T-helper 1 cell treated with Interleukin-12 subunit alpha and Interleukin-12 subunit beta and Interleukin-4 antibody, amounts not matched to agents 30 ng/mL and 1 ng/mL, for 36 hours (primary cell): Measurements from ENCODE around the gene BFSP2. TPM values are rescaled to one million over a fixed set of nuclear protein-coding genes. Genes with fewer than 3 reads are reported as not detected.

ENCODE experiments used
- intact Hi-C: fragments of 100-400 bp; cut with micrococcal nuclease; formaldehyde crosslinking; loops from one replicate; pipeline ENCODE4 v1.15.1; 2024
- total RNA-seq: library from RNA; stranded (reverse); gene quantifications from 2 replicates; pipeline ENCODE4 v1.2.3, GENCODE V29; 2022

BFSP2 gene, protein sequence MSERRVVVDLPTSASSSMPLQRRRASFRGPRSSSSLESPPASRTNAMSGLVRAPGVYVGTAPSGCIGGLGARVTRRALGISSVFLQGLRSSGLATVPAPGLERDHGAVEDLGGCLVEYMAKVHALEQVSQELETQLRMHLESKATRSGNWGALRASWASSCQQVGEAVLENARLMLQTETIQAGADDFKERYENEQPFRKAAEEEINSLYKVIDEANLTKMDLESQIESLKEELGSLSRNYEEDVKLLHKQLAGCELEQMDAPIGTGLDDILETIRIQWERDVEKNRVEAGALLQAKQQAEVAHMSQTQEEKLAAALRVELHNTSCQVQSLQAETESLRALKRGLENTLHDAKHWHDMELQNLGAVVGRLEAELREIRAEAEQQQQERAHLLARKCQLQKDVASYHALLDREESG
- 0.44 and 0.47 TPM in 2 replicates for total RNA-seq

DNA sequence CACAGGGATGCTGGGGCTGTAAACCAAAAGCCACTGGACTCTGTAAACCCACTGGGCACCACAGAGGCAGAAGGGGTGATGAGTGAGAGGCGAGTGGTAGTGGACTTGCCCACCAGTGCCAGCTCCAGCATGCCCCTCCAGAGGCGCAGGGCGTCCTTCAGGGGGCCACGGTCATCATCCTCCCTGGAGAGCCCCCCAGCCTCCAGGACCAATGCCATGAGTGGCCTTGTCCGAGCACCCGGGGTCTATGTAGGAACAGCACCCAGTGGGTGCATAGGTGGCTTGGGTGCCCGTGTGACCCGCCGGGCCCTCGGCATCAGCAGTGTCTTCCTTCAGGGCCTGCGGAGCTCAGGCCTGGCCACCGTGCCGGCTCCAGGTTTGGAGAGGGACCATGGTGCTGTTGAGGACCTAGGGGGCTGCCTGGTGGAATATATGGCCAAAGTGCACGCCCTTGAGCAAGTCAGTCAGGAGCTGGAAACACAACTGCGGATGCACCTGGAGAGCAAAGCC, at the start of gene BFSP2:
Gene BFSP2 (plus strand): TSS at position 51 of the 510 bp plus-strand sequence. CDS start 28 bp downstream, at position 79.
- intact Hi-C loops: no loop called here

DNA sequence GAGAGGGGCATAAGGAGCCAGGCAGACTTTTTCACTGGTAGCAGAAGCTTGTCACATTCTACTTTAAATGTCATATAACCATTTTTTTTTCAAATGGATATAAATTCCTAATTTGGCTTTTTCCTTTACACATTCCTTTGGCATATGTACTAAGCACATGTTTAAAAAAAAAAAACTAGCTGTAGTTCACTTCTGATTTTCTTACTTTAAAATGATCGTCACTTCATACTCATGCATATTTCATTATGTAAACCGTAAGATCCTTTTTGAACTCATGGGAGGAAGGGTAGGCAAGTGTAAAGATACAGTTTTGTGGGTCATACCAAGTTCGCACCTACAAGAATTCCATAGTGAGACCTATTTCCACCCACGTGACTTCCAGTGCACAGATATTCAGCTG, 45.1 kb upstream of the BFSP2 start:
- intact Hi-C loops: no loop called here

DNA sequence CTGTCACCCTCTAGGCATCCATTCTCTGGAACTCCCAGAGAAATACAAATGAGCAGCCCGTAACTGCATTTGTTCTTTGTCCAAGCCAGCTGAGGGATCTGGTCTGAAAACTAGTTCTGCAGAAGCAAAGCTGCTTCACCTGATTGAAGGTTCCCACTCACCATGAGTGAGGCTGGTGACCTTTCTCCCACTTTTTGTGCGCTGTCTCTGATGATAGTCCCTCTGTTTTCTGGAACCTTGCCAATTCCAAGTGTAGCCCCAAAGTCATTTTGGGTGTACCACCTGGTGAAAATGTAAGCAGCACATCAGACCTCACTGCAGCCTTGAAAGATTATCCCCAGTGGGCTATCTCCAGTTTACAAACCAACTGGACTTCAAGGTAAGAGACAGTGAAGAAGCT, 39.4 kb upstream of the BFSP2 start:
- intact Hi-C loops: no loop called here

DNA sequence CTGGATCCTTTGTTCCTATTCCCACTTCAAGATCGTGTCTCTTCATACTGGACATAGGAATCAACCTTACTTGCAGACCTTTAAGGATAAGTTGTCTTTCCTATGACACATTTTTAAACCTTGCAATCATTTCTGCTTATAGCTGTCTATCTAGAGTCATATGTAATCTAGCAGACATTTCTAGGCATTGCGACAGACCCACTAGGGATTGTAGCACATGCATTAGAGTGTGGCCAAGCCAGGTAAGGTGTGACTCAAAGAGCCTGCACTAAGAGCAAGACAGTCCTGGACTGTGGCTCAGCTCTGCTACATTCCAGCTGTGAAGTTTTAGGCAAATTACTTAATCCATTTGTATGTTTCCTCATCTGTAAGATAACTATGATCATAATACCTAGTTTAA, 38.8 kb upstream of the BFSP2 start:
- intact Hi-C loops: no loop called here

DNA sequence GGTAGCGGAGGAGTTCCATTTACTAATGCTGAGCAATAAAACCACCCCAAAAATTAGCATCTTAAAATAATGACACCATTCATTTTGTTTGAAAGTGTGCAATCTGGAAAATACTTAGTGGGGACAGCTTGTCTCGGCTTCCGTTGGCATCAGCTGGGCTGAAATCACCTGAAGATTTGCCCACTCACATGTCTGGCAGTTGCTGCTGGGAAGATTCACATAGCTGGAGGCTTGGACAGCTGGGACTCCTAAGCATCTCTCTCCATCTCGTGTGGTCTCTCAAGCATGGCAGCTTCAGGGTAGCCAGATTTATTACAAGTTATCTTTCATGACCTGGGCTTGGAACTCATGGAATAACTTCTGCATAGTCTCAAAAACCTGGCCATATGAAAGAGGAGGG, 38.4 kb upstream of the BFSP2 start:
- intact Hi-C loops: no loop called here

DNA sequence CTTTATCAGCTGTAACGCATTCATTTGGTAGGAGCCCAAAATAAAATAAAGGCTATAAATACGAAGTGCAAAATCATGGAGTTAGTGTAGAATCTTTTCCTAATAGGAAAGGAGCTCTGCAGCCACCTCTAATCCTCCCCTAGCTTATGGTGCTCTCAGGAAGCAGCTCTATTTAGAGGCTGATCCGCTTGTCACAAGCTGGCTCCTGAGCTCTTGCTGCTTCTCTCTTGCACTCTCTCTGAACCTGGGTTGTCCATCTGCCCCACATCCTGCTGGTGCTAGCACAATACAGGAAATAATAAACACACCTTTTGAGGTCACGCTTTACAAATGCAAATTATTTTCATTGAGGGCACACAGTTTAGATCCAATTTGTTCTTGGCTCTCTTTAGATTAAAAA, 37.3 kb upstream of the BFSP2 start:
- intact Hi-C loops: no loop called here

DNA sequence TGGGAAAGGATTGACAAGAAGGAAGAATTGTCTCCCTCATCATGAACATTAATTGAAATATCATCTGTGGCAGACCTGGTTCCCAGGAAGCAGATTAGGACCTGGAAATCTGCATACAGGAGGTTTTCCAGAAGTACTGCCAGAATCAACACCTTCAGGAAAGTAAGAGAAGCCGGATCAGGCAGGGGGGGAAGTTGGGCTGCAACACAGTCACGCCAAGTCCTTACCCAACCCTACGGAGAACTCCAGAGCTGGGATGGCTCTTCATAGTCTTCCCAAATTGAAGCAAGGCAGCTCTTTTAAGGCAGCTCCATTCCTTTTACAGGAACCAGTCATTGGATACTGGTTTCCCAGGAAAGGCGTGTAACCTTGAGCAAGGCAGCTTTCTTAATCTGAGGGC, 35.2 kb upstream of the BFSP2 start:
- intact Hi-C loops: no loop called here

DNA sequence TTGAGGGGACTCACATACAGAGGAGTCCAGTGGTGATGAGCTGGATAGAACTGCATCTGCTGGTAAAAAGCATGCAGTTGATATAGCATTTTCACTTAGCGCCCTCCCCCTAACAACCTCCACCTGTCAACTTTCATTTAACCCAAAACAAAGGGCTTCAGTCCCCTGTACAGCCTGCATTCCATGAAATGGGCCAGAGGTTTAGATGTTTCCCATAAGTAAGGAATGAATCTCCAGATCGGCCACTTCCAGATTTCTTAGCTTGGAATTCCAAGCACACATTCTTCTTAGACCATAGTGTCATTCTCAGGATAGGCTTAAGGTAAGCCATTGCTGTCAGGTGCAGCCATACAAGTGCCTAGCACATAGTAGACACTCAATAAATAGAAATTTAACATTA, 32.9 kb upstream of the BFSP2 start:
- intact Hi-C loops: no loop called here

DNA sequence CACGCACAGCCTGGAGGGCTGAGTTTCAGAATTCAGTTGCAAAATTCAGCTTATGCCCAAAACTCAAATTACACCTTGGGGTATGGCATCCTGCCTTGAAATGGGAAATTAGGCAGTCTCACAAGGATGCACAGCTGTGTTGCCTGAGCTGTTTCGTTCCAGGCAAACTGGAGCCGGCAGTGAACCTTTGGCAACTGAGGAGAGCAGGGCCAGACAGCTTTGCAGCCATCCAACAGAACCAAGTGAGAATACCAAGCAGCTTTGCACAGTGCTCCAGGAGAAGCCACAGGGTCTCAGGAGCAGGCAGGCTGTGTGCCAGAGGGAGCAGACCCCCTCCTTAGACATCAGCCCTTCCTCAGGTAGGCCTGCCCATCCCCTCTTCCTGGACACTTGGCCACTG, 32.5 kb upstream of the BFSP2 start:
- intact Hi-C loops: no loop called here

DNA sequence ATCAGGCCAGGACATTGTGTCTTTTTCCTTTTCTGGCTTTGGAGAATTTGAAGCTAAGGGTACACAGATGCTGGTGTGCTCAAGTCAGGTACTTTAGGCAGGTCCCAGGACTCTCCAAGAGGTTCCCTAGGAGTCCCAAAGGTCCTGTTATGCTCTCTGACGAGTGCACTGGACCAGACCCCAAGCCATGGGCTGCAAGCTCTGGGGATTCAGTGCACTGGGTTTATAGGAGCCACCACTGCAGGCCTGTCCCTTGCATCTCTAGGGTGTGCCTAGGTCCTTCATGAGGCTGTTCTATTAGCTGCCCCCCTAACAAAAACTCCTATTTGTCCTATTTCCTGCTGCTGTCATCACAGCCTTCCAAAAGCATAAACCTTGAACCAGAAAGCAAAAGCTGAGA, 31.9 kb upstream of the BFSP2 start:
- intact Hi-C loops: no loop called here

DNA sequence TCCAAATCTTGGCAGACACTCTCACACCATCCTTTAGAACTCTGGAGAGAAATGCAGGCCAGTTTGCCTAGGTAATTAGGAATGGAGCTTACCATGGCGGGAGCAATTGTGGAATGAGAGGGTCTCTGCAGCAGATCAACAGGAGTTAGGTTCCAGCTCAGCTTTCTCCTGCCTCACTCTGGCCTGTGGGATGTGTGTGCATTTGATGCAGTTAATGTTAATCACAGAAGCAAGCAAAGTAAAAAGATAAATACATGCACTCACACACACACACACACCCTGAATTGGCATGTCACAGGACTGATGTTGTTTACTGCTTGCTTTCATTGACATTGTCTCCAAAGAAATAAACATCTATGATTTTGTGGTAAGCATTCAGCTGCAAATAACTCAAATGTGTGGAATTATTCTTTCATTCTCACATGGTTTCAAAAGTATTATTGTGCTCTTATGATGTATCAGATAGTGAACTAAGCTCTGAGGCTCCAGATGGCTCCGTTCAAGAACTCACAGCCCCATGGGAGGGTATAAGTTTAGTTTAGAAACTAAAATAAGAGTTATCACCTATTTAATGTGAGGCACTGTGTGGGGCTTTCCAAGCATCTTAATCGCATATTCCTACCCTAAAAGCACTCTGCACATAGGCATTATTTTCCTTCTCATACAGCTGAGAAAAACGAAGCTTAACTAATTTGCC, 31.3 kb upstream of the BFSP2 start:
- intact Hi-C loops: no loop called here

DNA sequence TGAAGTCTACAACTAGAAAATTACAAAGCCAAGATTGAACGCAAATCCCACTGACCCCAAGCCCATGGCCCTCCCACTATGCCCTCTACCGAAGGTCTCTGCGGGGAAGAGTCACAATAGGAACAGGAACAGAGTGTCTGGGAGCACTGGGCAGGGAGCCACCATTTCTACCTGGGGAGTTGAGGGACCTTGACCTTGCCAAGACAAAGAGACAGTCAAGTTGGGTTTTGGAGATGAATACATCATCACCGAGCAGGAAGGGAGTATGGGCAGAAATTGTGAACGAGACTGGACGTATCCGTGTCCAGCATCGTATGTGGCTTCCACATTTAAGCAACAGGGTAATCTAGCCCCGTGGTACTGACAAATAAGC, 30.8 kb upstream of the BFSP2 start:
- intact Hi-C loops: no loop called here

DNA sequence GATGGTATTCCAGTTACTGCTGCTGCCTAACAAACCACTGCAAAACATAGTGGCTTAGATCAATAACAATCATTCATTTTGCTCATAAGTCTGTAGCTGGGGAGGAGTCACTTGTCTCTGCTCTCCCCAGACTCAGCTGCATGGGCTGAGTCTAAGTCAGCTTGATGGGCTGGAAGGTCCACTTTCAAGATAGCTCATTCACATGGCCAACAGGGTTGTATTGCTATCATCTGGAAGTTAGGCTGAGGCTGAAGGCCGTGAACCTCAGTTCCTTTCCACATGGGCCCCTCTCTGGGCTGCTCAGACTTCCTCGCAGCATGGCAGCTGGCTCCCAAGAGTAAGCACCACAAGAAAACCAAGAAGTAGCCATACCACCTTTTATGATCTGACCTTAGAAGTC, 28.7 kb upstream of the BFSP2 start:
- intact Hi-C loops: no loop called here

DNA sequence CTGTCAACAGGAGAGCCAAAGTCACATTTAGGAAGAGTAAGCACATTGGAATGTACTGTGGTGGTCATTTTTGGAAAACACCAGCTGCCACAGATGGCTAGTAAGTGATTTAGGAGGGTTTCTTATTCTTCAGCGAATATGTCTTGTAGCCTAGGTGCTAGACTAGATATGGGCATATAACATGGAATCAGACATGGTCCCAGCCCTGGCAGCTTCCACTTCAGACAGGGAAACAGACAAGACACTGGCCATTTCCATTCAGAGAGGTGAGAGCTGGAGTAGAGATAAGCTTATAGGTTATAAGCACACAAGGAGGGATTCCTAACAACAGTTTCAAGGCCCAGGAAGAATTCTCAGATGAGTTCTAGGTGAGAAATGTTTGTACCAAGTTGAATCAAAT, 28.2 kb upstream of the BFSP2 start:
- intact Hi-C loops: no loop called here

DNA sequence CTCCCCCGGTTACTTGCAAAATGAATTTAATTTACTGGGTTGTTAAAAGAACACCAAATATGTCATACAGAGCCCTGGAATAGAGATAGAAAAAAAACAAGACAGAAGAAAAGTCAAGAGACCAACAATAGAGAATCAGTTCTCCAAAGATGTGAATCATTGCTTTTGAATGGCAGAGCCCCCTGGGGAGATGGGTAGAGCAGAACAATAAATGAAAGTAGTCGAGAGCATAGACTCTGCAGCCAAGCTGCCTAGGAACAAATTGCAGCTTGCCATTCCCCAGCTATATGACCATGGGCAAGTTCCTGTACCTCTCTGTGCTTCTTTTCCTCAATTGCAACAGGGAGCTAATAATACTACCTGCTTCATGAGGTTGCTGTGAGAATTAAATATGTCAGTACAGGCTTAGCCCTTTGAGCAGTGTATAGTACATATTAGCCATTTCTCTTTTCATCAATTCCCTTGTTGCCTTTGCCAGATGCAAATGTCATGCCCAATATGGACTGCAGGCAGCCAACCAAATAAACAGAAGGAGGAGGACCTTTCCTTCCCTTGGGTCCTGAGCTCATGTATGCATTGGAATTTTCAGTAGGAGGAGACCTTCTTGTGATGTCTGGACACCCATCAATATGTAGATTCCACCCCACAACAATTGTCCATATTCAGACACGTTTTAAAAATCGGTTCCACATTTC, 25.0 kb upstream of the BFSP2 start:
- intact Hi-C loops: no loop called here

DNA sequence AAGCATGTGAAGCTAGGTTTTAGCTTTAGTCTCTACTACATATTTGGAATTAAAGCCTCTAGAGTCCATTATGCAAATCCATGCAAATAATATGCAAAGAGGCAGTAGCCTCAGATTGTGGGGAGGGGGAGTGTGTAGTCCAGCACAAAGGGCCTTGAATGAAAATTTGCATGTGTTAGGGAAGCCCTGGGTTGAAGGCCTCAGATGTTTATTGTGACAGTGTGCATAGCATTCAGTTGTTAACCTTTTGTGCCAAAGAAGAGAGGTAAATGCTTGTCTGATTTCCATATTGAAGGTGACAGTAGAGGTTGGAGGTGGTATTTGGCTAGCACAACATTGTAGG, 24.5 kb upstream of the BFSP2 start:
- intact Hi-C loops: no loop called here

DNA sequence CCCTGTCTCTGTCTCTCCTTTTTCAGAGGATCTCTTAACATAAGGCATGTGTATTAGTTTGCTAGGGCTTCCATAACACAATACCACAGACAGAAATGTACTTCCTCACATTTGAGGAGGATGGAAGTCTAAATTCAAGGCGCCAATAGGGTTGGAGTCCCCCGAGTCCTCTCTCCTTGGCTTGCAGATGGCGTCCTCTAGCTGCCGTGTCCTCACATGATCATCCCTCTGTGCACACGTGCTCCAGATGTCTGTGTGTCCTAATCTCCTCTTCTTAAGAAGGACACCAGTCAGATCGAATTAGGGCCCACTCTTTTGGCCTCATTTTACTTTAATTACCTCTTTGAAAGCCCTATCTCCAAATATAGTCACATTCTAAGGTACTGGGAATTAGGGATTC, 23.0 kb upstream of the BFSP2 start:
- intact Hi-C loops: loop anchor here (2.0 kb wide), 1 partner anchor 650 kb away; no protein-coding TSS in a partner anchor

DNA sequence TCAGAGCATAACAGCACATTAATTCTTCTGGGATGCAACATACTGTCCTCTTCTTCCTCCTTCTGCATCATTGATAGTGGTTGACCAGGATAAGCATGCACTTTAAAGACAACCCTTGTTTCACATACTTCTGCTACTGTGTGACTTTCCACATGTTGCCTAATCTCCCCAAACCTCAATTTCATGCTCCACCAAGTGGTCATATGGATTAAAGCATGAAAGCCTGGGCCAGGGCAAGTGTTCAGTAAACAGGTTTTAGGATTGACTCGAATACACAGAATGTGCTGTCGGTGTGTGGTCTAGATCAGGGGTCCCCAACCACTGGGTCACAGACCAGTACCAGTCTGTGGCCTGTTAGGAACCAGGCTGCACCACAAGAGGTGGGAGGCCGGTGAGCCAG, 22.5 kb upstream of the BFSP2 start:
- intact Hi-C loops: loop anchor here (2.0 kb wide), 1 partner anchor 651 kb away; no protein-coding TSS in a partner anchor

DNA sequence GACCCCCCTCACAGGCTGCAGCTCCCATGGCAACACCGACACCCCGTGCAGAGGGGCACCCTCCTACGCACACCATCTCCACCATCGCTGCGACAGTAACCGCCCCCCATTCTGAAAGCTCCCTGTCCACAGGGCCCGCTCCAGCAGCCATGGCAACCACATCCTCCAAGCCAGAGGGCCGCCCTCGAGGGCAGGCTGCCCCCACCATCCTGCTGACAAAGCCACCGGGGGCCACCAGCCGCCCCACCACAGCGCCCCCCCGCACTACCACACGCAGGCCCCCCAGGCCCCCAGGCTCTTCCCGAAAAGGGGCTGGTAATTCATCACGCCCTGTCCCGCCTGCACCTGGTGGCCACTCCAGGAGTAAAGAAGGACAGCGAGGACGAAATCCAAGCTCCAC, 19.9 kb upstream of the BFSP2 start:
- intact Hi-C loops: no loop called here

DNA sequence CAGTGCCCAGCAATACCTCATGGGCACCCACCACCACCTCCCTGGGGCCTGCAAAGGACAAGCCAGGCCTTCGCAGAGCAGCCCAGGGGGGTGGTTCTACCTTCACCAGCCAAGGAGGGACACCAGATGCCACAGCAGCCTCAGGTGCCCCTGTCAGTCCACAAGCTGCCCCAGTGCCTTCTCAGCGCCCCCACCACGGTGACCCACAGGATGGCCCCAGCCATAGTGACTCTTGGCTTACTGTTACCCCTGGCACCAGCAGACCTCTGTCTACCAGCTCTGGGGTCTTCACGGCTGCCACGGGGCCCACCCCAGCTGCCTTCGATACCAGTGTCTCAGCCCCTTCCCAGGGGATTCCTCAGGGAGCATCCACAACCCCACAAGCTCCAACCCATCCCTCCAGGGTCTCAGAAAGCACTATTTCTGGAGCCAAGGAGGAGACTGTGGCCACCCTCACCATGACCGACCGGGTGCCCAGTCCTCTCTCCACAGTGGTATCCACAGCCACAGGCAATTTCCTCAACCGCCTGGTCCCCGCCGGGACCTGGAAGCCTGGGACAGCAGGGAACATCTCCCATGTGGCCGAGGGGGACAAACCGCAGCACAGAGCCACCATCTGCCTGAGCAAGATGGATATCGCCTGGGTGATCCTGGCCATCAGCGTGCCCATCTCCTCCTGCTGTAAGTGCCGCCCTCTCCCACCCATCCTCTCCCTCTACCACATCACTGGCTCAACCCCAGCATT, 19.2 kb upstream of the BFSP2 start:
- intact Hi-C loops: no loop called here

DNA sequence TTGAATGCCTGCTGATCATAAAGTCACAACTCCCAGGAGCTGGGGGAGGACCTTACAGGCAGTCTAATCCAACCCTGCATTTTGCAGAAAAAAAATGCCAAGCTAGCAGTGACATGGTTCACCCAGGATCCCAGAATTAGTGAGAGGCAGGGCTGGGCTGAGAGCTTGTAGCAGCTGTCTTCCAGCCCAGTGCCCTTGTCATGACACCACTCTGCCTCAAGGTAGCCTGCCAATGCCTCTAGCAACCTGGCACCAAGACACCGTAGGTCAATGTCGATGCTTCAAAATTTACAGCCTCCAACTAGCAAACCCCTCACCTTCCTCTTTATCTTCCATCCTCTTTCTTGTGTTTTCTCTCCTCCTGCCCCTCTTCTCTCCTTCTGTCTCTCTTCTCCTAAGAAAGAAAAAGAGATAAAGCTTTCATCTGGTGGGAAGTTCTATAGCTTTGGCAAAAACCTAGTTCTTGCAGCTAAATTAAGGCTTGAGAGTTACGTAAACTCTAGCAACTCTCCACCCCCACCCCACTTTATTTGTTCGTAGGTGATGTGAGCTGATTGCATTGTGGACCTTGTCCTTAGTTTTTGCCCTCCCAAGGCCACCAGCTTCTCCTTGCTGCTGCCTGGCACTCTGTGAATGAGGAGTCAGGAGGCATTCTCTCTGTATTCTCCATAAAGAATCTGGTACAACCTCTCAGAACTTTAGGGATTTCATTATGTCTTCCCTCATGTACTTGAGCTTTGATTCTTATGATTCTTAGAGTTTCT, 18.3 kb upstream of the BFSP2 start:
- intact Hi-C loops: no loop called here
